SU-DHL-6 (cell line): ENCODE data around the gene ZCCHC4.

Experiments used
- CTCF ChIP-seq: fragments of 200-600 bp; sonication (generic); IDR thresholded peaks from one replicate; pipeline ENCODE4 v1.5.1; 2017; ENCODE audit warnings: antibody characterized with exemption, mild to moderate bottlenecking, low read length, moderate library complexity; ENCODE audit not compliant: insufficient read depth, poor library complexity, severe bottlenecking
- EZH2phosphoT487 ChIP-seq: fragments of 200-600 bp; sonication (generic), shearing (Covaris generic); conservative IDR thresholded peaks from 2 replicates; pipeline ENCODE4 v1.6.1; 2018; ENCODE audit warnings: mild to moderate bottlenecking, antibody characterized with exemption, low read length, moderate library complexity, mixed read lengths

- TF ChIP-seq EZH2phosphoT487 = no peak
- no peak for TF ChIP-seq CTCF
Observed at GRCh38 chr4:25397305-25397704, 84.7 kb downstream of the ZCCHC4 start.
